Stimulated activated CD4-positive, alpha-beta T cell treated with anti-CD3 and anti-CD28 coated beads, Interleukin-2, amount 100 ng/mL, for 24 hours (primary cell): Measurements from ENCODE around the gene ANKMY1.
A peak's percentile ranks its signal among the peaks of the same experiment; 100 is the strongest.

ENCODE experiments used
- DNase-seq, 2 donors: peaks; one replicate each; pipeline ENCODE4 v3.0.0-alpha.2; 2020

Gene ANKMY1

DNA sequence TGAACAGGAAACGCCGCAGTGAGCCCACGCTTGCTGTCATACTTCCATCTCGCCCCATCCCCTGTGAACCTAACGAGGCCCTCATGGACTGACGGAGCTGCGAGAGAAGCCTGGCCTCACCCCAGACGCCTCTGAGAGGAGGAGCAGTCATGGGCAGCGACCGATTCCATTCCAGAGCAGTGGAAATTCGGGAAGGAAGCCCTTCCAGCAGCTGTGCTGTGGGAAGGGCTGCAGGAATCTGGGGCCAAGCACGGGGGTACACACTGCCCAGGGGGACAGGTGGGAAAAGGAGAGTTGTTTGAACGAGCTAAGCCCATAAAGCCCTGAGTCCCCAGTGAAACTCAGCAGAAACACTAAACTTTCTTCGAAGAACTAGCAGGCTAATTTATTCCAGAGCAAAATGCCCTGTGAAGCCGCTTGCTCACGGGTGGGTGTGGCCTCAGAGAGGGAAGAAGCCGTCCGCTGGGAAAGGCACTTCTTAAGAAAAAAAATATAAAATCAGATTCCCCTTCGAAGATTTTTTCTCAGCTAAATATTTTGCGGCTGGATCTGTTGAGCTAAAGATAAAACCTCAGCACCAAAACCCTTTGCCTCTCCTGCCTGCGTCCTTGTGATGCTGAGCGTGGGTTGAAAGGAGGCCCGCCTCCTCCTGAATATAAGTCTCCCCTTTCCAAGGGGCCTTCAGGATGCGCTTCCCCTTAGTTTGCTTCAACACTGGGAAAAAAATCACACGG is 38.2 kb downstream of the ANKMY1 start:
- peak in 1 of 2 donors; percentile 9 for DNase-seq

DNA sequence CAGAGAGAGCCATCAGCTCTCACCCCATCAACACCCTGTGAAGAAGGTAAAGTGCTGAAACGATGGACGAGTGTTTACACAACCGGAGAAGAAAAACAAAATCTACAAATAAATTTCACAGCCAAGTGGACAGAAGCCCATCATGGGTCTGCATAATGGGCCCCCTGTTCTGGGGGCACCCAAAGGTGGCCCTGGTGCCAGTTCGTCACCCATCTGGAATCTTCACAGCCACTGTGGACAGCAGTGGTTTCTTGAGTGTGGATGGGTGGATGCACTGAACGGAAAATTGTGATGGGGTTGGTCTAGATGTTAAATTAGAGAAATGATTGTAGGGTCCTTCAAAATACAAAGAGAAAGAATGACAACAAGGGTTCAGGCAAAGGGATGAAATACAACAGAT is 38.8 kb downstream of the ANKMY1 start:
- no peak for DNase-seq

DNA sequence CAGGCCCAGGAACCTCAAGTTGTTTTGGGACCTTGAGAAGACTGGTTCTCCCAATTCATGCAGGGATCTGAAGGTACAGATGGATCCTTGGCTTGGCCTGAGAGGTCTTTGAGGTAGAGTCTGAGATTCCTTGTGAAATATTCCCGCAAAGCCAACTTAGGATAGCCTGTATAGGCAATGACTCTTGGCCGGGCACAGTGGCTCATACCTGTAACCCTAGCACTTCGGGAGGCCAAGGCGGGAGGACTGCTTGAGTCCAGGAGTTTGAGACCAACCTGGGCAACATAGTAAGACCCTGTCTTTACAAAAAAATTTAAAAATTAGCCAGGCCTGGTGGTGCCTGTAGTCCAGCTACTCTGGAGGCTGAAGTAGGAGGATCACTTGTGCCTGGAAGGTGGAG is 40.4 kb downstream of the ANKMY1 start:
- no peak for DNase-seq

DNA sequence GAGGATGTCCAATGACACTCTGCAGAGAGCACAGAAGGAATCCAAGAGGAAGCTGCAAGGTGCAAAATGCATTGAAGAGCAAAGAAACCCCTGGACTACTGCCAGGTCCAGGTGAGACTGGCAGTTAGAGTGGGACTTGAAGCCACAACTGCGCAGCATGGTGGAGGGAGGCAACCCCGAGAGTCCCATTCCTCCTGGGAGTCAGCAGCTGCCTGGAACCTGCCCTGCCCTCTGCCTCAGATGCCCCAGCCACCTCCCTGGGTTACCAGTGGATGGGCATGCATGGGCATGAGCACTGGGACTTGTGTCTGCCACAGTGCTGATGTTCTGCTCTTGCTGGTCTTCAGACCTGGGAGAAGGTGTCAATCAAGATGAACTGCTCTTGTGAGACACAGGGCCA is 43.2 kb downstream of the ANKMY1 start:
- DNase-seq = peak in 1 of 2 donors; percentile 9

DNA sequence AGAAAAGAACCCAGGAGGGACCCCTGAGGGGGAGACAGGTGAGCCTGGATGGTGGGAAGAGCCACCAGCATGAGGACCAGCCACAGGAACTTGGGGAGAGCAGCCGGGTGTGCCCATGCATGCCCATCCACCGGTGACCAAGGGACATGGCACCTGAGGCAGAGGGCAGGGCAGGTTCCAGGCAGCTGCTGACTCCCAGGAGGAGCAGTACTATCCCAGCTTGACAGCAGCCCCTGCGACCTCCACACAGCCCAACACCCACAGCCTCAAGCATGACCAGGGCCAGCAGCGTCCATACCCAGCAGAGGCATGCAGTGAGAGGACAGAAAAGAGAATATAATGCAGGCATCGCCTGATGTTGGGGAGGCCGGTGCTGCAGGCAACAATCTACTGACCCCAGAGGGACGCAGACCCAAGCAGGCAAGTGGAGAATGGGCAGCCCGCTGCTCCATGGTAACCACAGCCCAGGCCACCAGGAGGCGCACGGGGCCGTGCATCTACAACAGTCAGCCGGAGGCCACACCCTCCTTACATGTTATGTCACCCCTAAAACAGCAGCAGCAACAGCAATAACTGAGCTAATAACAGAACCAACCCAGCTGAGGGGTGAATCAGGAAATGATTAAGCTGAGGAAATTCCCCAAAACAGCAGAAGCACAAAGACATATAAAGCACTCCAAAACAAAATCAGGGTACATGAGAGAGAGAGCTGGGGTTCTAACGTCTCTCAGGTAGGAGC is 44.1 kb downstream of the ANKMY1 start:
- peak; percentile 87 to 88 for DNase-seq

DNA sequence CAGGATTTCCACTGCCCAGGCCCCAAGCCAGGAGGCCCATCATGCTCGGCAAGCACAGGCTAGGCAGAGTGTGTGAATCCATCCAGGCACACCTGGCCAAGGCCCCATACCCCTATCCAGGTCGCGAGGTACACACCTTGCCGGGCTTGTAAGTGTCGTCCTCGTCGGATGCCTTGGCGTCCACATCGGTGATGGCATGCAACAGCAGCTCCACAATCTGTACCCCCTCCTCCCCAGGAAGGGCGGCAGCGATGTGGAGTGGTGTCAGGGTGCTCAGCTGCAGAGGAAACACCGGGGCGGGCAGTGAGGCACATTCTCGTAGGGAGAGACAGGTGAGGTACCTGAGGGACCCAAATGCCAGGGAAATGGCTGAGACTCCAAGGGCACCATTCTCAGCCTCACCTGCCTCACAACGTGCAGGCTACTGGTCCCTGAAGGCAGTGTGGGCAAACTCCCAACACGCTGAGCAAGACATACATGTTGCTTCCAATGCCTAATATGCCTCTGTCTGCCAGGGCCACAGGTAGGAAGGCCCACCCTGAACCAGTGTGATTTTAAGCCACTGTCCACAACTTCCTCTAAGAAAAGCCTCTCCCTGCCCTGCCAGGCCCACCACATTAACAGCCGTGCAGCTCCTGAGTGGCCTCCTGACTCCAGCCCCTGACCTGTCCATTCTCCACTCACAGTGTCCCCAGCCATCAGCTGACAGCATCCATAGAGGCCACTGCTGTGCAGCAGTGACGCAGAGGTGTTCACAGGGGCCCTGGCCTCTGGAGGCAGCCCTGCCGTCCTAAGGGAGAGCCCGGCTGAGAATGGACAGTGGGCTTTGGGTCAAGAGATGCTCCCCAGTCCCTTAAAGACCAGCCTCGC is 44.9 kb downstream of the ANKMY1 start:
- no peak for DNase-seq

DNA sequence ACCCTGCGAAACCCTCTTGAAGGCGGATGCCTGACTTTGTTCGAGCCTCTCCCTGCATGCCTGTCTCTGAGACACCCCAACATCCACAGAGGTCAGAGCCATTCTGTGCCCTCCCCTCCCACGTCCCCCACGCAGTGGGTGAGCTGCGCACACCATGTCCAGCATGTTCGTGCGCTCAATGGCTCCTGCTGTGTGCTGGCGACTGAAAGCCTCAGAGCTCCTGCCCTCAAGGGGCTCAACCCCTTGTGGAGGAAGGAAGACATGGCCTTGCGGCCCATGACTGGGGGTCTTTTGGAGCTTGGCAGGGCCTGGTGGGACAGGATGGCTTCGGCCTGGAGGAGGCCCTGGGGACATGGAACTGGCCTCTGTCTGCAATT is 45.7 kb downstream of the ANKMY1 start:
- no peak for DNase-seq

DNA sequence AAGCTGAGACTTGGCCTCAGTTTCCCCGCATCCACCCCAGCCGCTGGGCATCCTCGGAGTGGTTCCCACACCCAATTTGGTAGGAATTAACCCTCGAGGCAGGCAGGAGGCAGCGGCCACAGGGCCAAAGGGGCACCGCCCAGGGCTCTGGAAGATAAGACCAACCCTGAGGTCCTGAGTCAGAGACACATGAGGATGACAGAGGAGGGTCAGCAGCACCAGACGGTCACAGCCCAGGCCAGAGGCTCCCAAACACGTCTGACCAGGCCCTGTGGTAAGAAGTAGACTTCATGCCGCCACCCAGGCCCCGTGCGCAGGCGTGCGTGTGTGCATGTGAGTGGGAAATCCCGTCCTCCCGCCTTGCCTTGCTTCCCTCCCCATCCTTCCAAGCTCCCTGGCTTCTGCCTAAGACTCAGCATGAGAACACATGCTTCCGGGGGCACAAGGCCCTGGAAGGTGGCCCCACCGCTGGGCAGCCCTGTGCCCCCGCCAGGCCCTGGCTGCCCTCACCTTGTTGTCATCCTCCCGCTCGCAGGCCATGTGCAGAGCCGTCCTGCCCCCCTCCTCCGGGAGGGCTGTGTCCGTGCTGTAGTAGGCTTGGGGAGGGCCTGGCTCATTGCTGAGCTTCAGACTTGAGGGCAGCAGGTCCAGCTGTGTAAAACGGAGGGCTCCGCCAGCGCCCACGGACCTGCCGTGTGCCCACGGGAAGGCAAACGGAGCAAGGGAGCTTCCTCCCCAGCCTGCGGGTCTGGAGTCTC is 46.3 kb downstream of the ANKMY1 start:
- no peak for DNase-seq

DNA sequence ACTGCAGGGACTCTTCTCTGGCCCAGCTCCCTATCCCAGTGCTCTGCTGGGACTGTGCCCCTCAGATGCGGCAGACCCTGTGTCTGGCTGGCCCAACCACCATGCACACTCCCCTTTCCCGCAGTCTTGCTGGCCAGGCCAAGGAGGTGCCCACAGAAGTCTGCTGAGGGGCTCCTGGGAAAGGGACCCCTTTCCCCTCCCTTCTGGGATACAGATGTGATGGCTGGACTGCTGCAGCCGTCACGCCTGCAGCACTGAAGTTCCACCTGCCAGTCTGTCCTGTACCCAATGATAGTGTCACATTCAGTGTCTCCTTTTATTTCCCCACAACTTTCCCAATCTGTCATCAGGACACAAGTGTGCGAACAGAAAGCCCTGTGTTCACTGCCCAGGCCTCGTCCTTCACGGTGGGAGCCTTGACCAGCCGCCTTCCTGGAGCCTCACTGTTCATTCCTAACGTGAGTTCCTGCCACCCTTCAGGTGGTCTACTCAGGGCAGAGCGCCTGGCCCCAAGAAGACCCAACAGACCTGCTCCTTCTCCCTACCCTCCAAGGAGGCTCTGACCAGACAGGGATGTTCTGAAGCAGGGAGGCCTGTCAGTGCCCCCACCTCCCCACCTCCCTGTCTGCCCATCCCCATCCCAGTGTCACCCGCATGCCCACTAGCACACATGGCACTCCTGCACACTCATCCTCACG is 47.1 kb downstream of the ANKMY1 start:
- no peak for DNase-seq

DNA sequence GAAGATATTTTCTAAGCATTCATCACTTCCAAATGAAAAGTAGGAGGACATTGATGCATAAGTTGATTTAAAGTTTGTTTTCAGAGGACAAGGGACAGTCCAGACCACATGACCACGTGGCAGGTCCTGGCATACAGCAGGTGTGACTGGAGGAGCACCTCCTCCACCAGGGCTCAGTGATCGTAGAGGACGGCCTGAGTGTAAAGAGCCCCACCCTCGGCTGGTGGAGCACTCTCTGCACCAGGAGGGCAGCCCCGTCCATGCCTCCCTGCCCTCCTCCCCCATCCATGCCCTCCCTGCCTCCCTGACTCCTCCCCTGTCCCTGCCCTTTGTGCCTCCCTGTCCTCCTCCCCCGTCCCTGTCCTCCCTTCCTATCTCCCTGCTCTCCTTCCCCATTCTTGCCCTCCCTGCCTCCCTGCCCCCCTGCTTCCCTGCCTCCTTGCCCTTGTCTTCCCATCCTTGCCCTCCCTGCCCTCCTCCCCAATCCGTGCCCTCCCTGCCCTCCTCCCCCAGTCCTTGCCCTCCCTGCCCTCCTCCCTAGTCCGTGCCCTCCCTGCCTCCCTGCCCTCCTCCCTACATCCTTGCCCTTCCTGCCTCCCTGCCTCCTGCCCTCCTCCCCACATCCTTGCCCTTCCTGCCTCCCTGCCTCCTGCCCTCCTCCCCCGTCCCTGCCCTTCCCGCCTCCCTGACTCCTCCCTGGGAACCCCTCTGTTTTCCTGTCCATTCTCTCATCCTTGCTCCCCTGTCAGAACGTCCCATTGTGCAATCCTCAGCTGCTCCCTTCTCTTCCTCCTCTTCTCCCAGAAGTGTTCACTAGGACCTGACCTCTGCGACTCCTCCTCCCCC is 47.9 kb downstream of the ANKMY1 start:
- no peak for DNase-seq

DNA sequence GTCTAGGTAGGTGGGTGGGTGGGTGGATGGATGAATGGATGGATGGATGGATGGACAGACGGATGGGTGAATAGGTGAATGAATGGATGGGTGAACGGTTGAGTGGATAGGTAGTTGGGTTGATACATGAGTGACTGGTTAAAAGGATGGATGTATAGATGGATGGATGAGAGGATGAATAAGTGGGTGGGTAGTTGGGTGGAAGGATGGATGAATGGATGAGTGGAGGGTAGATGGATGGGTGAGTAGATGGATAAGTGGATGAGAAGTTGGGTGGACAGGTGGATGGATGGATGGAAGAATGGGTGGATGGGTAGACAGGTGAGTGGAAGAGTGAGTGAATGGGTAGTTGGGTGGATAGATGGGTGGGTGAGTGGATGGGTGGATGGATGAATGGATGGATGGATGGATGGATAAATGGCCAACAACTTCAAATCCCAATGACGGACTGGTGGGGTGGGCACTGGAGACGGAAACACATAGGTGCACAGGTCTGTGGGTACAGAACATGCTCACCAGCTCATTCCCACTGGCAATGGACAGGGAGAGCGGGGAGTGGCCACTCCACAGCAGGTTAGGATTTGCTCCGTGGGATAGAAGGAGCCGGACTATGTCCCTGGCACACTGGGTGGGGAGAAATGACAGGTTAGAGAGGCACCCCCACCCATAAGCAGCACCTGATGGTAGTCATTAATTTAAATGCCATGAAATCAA is 48.8 kb downstream of the ANKMY1 start:
- DNase-seq = no peak

DNA sequence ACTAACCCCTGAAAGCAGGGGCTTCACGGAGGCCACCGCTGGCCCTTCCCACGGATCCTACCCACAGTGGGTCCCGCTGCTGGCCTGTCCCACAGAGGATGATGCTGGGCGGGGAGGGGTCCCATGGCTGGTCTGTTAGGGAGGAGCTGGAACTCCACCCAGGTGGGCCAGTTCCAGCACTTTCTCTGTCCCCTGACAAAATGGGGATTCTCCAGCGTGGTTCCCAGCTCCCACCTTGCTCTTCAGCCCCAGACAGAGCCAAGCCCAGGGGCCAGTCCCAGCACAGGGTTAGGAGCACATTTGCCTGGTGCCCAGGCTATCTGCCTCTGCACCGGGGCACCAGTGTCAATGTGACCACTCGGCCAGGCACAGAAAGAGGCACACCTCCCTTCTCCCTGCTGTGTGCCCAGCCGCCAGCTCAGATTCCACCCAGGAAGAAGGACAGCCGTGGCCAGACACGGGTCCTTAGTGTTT is 50.0 kb downstream of the ANKMY1 start:
- DNase-seq = no peak

DNA sequence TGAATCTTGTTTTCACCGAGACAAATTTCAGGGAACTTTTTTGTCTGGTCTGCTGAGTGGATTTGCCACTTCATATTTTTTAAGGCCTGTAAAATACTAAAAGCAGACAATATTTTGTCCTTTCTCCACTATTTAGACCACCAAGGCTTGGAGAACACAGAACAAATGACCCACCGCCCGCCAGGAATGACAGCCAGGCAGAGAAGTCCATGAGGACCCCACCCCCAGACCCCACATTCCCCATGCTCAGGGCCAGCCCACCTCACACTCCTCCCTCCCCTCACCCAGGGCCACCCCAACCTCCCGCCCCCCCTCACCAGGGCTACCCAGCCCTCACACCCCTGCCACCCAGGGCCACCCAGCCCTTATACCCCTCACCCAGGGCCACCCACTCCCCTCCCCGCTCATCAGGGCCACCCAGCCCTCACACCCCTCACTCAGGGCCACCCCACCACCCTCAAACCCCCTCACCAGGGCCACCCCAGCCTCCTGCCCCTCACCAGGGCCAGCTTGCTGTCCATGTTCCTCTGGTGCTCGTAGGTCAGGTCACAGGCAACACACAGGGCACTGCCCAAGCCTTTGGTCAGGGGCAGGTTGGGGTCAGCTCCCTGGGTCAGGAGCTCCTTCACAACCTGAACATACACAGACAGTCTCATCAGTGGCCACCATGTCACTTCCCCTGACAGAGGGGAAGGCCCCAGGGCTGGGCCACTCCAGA is 50.6 kb downstream of the ANKMY1 start:
- DNase-seq = no peak

DNA sequence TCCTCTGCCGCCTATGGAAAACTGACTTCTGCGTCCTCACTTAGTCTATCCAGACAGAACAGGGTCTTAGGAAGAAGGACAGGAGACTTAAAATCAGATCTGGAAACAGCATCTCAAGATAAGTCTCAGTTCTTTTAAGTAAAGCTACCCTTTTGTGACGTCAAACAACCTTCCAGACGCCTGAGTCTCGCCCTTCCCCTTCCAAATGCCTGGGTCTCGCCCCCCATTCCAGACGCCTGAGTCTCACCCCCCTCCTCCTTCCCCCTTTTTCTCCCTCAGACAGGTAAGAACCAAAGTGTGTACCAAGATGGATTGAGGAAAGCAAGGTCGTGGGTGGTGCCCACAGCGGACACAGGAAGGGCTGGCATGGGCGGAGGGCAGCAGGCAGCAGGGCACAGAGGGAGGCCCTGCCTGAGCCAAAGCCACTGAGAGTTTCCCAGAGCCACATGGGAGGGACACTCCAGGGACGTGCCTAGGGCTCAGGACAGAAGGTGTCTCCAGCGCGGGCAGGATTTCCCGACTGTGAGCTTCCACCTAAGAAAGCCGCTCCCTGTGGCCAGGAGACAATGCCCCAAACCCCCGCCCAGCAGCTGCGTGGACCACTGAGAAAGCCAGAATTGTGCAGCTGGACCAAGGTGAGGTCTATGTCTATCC is 51.3 kb downstream of the ANKMY1 start:
- DNase-seq = no peak

DNA sequence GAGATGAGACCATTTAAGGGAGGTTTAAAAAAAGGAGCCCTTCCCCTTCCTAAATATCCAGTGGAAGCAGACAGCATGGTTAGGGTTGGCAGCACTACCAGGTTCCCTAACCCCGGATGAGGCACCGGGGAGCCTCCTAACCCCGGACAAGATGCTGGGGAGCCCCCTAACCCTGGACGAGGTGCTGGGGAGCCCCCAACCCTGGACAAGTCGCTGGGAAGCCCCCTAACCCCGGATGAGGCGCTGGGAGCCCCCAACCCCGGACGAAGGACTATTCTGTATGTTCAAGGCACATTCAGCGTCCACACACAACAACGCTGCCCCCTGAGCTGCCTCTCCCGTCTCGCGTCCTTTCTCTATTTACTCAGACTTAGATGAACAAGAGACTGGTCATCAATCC is 51.9 kb downstream of the ANKMY1 start:
- no peak for DNase-seq

DNA sequence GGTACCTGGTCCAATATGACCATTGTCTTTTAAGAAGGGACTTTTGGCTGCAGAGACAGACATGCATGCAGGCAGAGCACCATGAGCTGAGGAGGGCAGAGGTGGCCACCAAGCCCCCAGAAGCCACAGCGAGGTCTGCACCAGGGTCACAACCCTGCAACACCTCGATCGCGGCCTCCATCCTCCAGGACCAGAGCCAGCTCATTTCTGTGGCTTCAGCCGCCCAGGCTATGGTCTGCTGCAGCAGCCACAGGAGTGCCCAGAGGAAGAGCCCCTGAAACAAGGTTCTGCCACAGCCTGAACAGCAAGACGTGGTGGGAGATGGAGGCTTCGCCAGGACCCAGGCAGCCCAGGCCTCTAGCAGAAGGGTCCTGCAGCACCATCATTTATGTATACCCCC is 53.9 kb downstream of the ANKMY1 start:
- peak in 1 of 2 donors; percentile 5 for DNase-seq

DNA sequence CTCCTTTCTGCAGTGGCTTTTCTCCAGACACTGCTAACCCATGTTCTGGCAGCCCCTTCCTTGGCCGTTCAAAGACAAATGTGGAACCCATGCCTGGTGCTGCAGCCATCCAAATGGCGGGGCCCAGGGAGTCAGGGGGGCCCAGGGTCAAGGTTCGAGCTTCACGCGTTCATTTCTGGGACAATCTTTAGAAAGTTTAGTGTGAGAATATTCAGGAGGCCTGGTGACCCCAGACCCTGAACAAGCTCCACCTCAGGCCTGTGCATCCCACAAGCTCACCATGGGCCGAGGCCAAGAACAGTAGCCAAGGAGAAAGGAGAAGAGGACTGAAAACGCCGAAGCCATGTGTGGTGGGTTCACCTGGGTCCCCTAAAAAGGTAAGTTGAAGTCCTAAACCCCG is 54.4 kb downstream of the ANKMY1 start:
- DNase-seq = peak in 1 of 2 donors; percentile 13

DNA sequence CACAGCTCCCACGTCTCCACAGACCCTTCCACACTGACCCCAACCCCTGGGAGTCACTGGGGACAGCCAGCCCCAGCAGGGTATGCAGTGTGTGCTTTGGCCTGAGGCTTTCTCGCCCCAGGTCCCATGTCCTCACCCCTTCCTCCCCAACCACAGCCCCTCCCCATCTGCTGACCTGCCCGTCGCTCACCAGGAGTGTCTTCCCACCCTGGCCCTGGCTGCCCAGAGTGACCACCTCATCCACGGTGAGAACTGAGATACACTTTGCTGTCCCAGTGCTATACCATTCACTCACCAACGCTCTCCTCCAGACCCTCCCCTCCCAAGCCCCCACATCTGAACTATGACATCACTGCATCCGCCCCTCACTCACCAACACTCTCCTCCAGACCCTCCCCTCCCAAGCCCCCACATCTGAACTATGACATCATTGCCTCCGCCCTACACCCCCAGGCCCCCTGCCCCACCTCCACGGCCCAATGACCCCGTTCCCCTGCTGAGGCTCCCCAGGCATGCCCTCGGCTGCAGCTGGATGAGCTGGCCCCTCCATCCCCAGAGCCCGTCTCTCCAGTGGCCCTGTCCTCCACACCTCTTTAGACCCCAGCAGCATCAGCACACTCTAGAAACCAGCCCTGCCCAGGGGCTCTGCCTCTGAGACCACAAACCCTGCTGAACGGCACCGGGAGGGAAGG is 55.2 kb downstream of the ANKMY1 start:
- DNase-seq = peak in 1 of 2 donors; percentile 6

DNA sequence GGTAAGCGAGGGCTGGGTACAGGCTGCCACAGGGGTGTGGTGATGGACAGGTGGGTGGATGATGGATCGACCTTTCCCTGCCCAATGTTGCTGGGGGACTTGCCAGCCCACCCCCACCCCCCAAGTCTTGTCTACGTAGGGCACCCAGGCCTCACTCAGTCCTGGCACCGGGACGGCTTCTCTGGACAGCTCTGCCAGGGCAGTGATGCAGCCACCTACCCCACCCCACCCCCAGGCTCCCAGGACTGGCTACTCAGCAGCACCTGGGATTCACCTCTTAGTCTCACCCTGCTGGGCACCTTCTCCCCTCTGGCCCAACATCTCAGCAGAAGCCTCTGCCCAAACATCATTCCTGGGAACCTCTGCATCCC is 55.7 kb downstream of the ANKMY1 start:
- no peak for DNase-seq
